Neutrophil (primary cell): ENCODE data around the gene ARHGEF25.
"Not testable (repeated sequence)": the region's sequence is repeated elsewhere in the genome, so short reads cannot be mapped to it uniquely, and the experiment has no call there.

ENCODE experiments used
- H3K27ac ChIP-seq: fragments of 200-600 bp; sonication (generic); 2 replicates; pipeline ENCODE4 v1.5.1; 2016; ENCODE audit warnings: mild to moderate bottlenecking, moderate library complexity
- H3K27me3 ChIP-seq: fragments of 200-600 bp; sonication (generic); 2 replicates; pipeline ENCODE4 v1.6.0; 2016; ENCODE audit warnings: mild to moderate bottlenecking
- H3K36me3 ChIP-seq: fragments of 200-600 bp; sonication (generic); 2 replicates; pipeline ENCODE4 v1.5.1; 2017
- H3K4me1 ChIP-seq, 2 experiments: fragments of 200-600 bp in 1 of 2; sonication (generic) in 1 of 2; 1 replicate in 1 of 2; 2 replicates in 1 of 2; pipeline versions ENCODE4 v1.5.1 to v1.6.1; 2013 to 2016; ENCODE audit warnings: low read depth in 1 of 2, low read length in 1 of 2, mild to moderate bottlenecking in 1 of 2, moderate library complexity in 1 of 2; ENCODE audit not compliant: control insufficient read depth in 1 of 2, insufficient read depth in 1 of 2
- H3K4me3 ChIP-seq, 2 experiments: fragments of 200-600 bp in 1 of 2; sonication (generic) in 1 of 2; 1 replicate in 1 of 2; 2 replicates in 1 of 2; pipeline ENCODE4 v1.5.1; 2013 to 2016; ENCODE audit warnings: low read depth in 1 of 2, low read length in 1 of 2, mild to moderate bottlenecking in 1 of 2, moderate library complexity in 1 of 2
- H3K9me3 ChIP-seq: fragments of 200-600 bp; sonication (generic); 2 replicates; pipeline ENCODE4 v1.5.1; 2016
- CTCF ChIP-seq: fragments of 200-600 bp; sonication (generic); IDR thresholded peaks from 2 replicates; pipeline ENCODE4 v1.5.1; 2016; ENCODE audit warnings: antibody characterized with exemption

Gene ARHGEF25

GRCh38 chr12:57632073-57632957, 21.1 kb downstream of the ARHGEF25 start:
- H3K4me3 ChIP-seq, result peak overlapping the region; percentile 27 to 65
- H3K9me3 ChIP-seq, result no peaks in the 10 kb centered on the region
- peaks cover 98% of the 10 kb centered on the region for H3K27me3 ChIP-seq
- no peak overlapping the region for H3K27ac ChIP-seq
- TF ChIP-seq CTCF, result no peak
- H3K4me1 ChIP-seq, result peaks cover 19 to 22% of the 10 kb centered on the region in 2 experiments
- no peaks in the 10 kb centered on the region for H3K36me3 ChIP-seq

GRCh38 chr12:57632958-57633840, 22.0 kb downstream of the ARHGEF25 start, which contains the start of gene B4GALNT1:
B4GALNT1 (minus strand) TSS chr12:57633201; CDS start chr12:57632132, 1,069 bp downstream.
- peak; percentile 75 for TF ChIP-seq CTCF
- H3K27ac ChIP-seq, result no peak within 1 kb of the TSS
- H3K4me3 ChIP-seq, result peak within 1 kb of the TSS; percentile 27 to 65
- no peaks in the 10 kb centered on the region for H3K9me3 ChIP-seq
- H3K36me3 ChIP-seq, result no peaks in the 10 kb centered on the region
- H3K4me1 ChIP-seq, result peaks cover 14 to 18% of the 10 kb centered on the region in 2 experiments
- H3K27me3 ChIP-seq, result peaks cover 98% of the 10 kb centered on the region

- H3K4me3 ChIP-seq, H3K36me3 ChIP-seq, H3K9me3 ChIP-seq, H3K27ac ChIP-seq: not testable (repeated sequence)
- Histone ChIP-seq H3K4me1 (peaks cover 14 to 18% of the 10 kb centered on the region in 2 experiments), H3K27me3 (peaks cover 98% of the 10 kb centered on the region)
Measured at GRCh38 chr12:57636731-57637130, 25.5 kb downstream of the ARHGEF25 start.

GRCh38 chr12:57637364-57637763, 26.1 kb downstream of the ARHGEF25 start:
- H3K9me3 ChIP-seq, result no peaks in the 10 kb centered on the region

GRCh38 chr12:57638096-57638495, 26.9 kb downstream of the ARHGEF25 start:
- Histone ChIP-seq H3K36me3 (no peaks in the 10 kb centered on the region), H3K27ac (no peak overlapping the region), H3K4me3 (no peak overlapping the region), H3K27me3 (peaks cover 95% of the 10 kb centered on the region), H3K4me1 (peaks cover 5% of the 10 kb centered on the region in 2 experiments), H3K9me3 (no peaks in the 10 kb centered on the region)
- no peak for TF ChIP-seq CTCF

More at GRCh38 chr12:57637364-57637763, 26.1 kb downstream of the ARHGEF25 start:
- Histone ChIP-seq H3K36me3 (no peaks in the 10 kb centered on the region), H3K4me1 (peaks cover 10 to 12% of the 10 kb centered on the region in 2 experiments), H3K27ac (no peak overlapping the region), H3K27me3 (peaks cover 98% of the 10 kb centered on the region), H3K4me3 (no peak overlapping the region)
- no peak for TF ChIP-seq CTCF
